ENCODE data around the gene LITAFD. TPM values are rescaled to one million over a fixed set of nuclear protein-coding genes. Genes with fewer than 3 reads are reported as not detected.
"Not testable (repeated sequence)": the region's sequence is repeated elsewhere in the genome, so short reads cannot be mapped to it uniquely, and the experiment has no call there.

The LITAFD gene
- total RNA-seq, 3 donors from 2014 or later, result not detected

- intact Hi-C loops (cut with DNase I, micrococcal nuclease), result no loop called here
- TF ChIP-seq CTCF (IDR thresholded peaks at IDR 0.05), result no peak
- Histone ChIP-seq H3K4me1 (ENCODE audit: low read depth) (peaks cover 53% of the 10 kb centered on the region), H3K9me3 (no peaks in the 10 kb centered on the region), H3K36me3 (ENCODE audit: low read depth) (no peaks in the 10 kb centered on the region), H3K4me3 (peak overlapping the region; percentile 36)
- DNase-seq (peak in 1 of 3 donors; percentile 43), ATAC-seq (no peak)
Measured at GRCh38 chr16:8867932-8868415, 14.2 kb upstream of the LITAFD start.

- ATAC-seq, result peak; percentile 87
- TF ChIP-seq CTCF (IDR thresholded peaks at IDR 0.05), result no peak
- DNase-seq, result peak; percentile 87 to 93 (median 89)
- H3K36me3 ChIP-seq (ENCODE audit: low read depth), result no peaks in the 10 kb centered on the region
- intact Hi-C loops (cut with DNase I, micrococcal nuclease), result no loop called here
- H3K4me3 ChIP-seq, result peak within 1 kb of the TSS; percentile 36
- peaks cover 48% of the 10 kb centered on the region for H3K4me1 ChIP-seq (ENCODE audit: low read depth)
- no peaks in the 10 kb centered on the region for H3K9me3 ChIP-seq
Measured at GRCh38 chr16:8868416-8869211, 13.5 kb upstream of the LITAFD start, which contains the start of gene CARHSP1. Gene CARHSP1 (minus strand): TSS chr16:8869006. CDS start chr16:8859328, 9,678 bp downstream.

- DNase-seq, result peak in 2 of 3 donors; percentile 59 to 69
- Histone ChIP-seq H3K4me1 (ENCODE audit: low read depth) (peaks cover 40% of the 10 kb centered on the region), H3K36me3 (ENCODE audit: low read depth) (no peaks in the 10 kb centered on the region), H3K9me3 (no peaks in the 10 kb centered on the region), H3K4me3 (no peak overlapping the region)
- TF ChIP-seq CTCF (IDR thresholded peaks at IDR 0.05), result no peak
- no peak for ATAC-seq
- intact Hi-C loops (cut with DNase I, micrococcal nuclease), result no loop called here
Measured at GRCh38 chr16:8869212-8869987, 12.8 kb upstream of the LITAFD start.

GRCh38 chr16:8869988-8870241 is 12.2 kb upstream of the LITAFD start:
- H3K36me3 ChIP-seq (ENCODE audit: low read depth); H3K9me3 ChIP-seq; intact Hi-C loops (cut with DNase I, micrococcal nuclease); DNase-seq; ATAC-seq; H3K4me3 ChIP-seq: not testable (repeated sequence)
- H3K4me1 ChIP-seq (ENCODE audit: low read depth), result peaks cover 35% of the 10 kb centered on the region

DNA sequence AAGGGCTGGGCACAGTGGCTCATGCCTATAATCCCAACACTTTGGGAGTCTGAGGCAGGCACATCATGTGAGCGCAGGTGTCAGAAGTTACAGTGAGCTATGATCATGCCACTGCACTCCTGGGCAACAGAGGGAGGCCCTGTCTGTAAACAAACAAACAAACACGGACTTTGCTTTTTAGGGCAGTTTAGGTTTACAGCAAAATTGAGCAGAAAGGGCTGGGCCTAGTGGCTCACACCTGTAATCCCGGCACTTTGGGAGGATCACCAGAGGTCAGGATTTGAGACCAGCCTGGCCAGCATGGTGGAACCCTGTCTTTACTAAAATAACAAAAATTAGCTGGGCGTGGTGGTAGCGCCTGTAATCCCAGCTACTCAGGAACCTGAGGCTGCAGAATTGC is 10.1 kb upstream of the LITAFD start:
- intact Hi-C loops (cut with DNase I, micrococcal nuclease), result no loop called here
- ATAC-seq (no peak), DNase-seq (no peak)
- no peaks in the 10 kb centered on the region for H3K9me3 ChIP-seq
- H3K4me1 ChIP-seq (ENCODE audit: low read depth), result peaks cover 18% of the 10 kb centered on the region
- no peak overlapping the region for H3K4me3 ChIP-seq
- no peak for TF ChIP-seq CTCF (IDR thresholded peaks at IDR 0.05)
- H3K36me3 ChIP-seq (ENCODE audit: low read depth), result no peaks in the 10 kb centered on the region
